Endothelial cell (in vitro differentiated cells): Measurements from ENCODE around the gene MINDY3. TPM values are rescaled to one million over a fixed set of nuclear protein-coding genes. Genes with fewer than 3 reads are reported as not detected.

Experiments
- DNase-seq: peaks from one replicate; pipeline ENCODE4 v3.0.0; 2021; ENCODE audit warnings: low spot score
- H3K27ac Mint-ChIP-seq: one replicate; pipeline ENCODE4 v1.8.0; 2021; ENCODE audit warnings: mixed read lengths, inconsistent platforms; ENCODE audit not compliant: unreplicated experiment
- H3K27me3 Mint-ChIP-seq: one replicate; pipeline ENCODE4 v1.8.0; 2021; ENCODE audit warnings: mild to moderate bottlenecking, moderate library complexity, mixed read lengths, inconsistent platforms; ENCODE audit not compliant: unreplicated experiment
- H3K36me3 Mint-ChIP-seq: one replicate; pipeline ENCODE4 v1.8.0; 2021; ENCODE audit warnings: mild to moderate bottlenecking, low read depth, mixed read lengths, inconsistent platforms; ENCODE audit not compliant: unreplicated experiment
- H3K4me1 Mint-ChIP-seq: one replicate; pipeline ENCODE4 v1.8.0; 2021; ENCODE audit warnings: mild to moderate bottlenecking, mixed read lengths, inconsistent platforms; ENCODE audit not compliant: unreplicated experiment
- H3K4me3 Mint-ChIP-seq: one replicate; pipeline ENCODE4 v1.8.0; 2021; ENCODE audit warnings: mild to moderate bottlenecking, mixed read lengths, inconsistent platforms; ENCODE audit not compliant: unreplicated experiment
- H3K9me3 Mint-ChIP-seq: one replicate; pipeline ENCODE4 v1.8.0; 2021; ENCODE audit warnings: mixed read lengths, inconsistent platforms; ENCODE audit not compliant: unreplicated experiment
- total RNA-seq: library from RNA; stranded (reverse); fragmentation: NEBNext Ultra II Directional; extraction: Animal tissue kit (Norgen Biotek cat#: 25700); gene quantifications from one replicate; pipeline ENCODE4 v1.2.1, GENCODE V29; 2021; ENCODE audit not compliant: unreplicated experiment
- TF ChIP-seq, protein P1 (sequence below): fragments of 200-600 bp; sonication (generic); IDR thresholded peaks from one replicate; pipeline ENCODE4 v1.5.0; 2021; ENCODE audit warnings: antibody characterized with exemption; ENCODE audit not compliant: unreplicated experiment

The MINDY3 gene
- total RNA-seq, 1 donor from 2014 or later = 26.1 TPM

- no peaks in the 10 kb centered on the region for H3K27me3 Mint-ChIP-seq
- H3K4me1 Mint-ChIP-seq = peaks cover 7% of the 10 kb centered on the region
- no peak for DNase-seq
- no peak overlapping the region for H3K4me3 Mint-ChIP-seq
- TF ChIP-seq, protein P1, sequence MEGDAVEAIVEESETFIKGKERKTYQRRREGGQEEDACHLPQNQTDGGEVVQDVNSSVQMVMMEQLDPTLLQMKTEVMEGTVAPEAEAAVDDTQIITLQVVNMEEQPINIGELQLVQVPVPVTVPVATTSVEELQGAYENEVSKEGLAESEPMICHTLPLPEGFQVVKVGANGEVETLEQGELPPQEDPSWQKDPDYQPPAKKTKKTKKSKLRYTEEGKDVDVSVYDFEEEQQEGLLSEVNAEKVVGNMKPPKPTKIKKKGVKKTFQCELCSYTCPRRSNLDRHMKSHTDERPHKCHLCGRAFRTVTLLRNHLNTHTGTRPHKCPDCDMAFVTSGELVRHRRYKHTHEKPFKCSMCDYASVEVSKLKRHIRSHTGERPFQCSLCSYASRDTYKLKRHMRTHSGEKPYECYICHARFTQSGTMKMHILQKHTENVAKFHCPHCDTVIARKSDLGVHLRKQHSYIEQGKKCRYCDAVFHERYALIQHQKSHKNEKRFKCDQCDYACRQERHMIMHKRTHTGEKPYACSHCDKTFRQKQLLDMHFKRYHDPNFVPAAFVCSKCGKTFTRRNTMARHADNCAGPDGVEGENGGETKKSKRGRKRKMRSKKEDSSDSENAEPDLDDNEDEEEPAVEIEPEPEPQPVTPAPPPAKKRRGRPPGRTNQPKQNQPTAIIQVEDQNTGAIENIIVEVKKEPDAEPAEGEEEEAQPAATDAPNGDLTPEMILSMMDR = no peak
- H3K27ac Mint-ChIP-seq = no peak overlapping the region
- H3K36me3 Mint-ChIP-seq = no peaks in the 10 kb centered on the region
- no peaks in the 10 kb centered on the region for H3K9me3 Mint-ChIP-seq
These were observed 68.3 kb downstream of the MINDY3 start for GRCh38 chr10:15791816-15792524.

GRCh38 chr10:15789793-15790525, 70.3 kb downstream of the MINDY3 start:
- Mint-ChIP-seq H3K36me3 (no peaks in the 10 kb centered on the region), H3K27ac (no peak overlapping the region), H3K4me3 (no peak overlapping the region), H3K9me3 (no peaks in the 10 kb centered on the region), H3K27me3 (no peaks in the 10 kb centered on the region), H3K4me1 (peaks cover 7% of the 10 kb centered on the region)
- no peak for DNase-seq
- TF ChIP-seq, protein P1 = no peak

- DNase-seq = no peak
- no peaks in the 10 kb centered on the region for H3K27me3 Mint-ChIP-seq
- TF ChIP-seq, protein P1 = no peak
- peaks cover 7% of the 10 kb centered on the region for H3K4me1 Mint-ChIP-seq
- no peak overlapping the region for H3K27ac Mint-ChIP-seq
- no peaks in the 10 kb centered on the region for H3K9me3 Mint-ChIP-seq
- H3K36me3 Mint-ChIP-seq = no peaks in the 10 kb centered on the region
- no peak overlapping the region for H3K4me3 Mint-ChIP-seq
These were observed 72.9 kb downstream of the MINDY3 start for GRCh38 chr10:15787426-15787825.

GRCh38 chr10:15784662-15785300, 75.5 kb downstream of the MINDY3 start:
- H3K9me3 Mint-ChIP-seq = no peaks in the 10 kb centered on the region
- DNase-seq = no peak
- H3K4me1 Mint-ChIP-seq = no peaks in the 10 kb centered on the region
- no peaks in the 10 kb centered on the region for H3K36me3 Mint-ChIP-seq
- no peak overlapping the region for H3K27ac Mint-ChIP-seq
- TF ChIP-seq, protein P1 = no peak
- H3K27me3 Mint-ChIP-seq = no peaks in the 10 kb centered on the region
- no peak overlapping the region for H3K4me3 Mint-ChIP-seq
